Stimulated activated CD8-positive, alpha-beta memory T cell treated with anti-CD3 and anti-CD28 coated beads, Interleukin-7, amount 100 ng/mL, for 4 hours (primary cell): Measurements from ENCODE around the gene TXNRD2.

Source experiments
- DNase-seq, 2 donors: peaks; one replicate each; pipeline ENCODE4 v3.0.0-alpha.2; 2020; ENCODE audit warnings: low read depth in 2 of 2

Gene TXNRD2

DNA sequence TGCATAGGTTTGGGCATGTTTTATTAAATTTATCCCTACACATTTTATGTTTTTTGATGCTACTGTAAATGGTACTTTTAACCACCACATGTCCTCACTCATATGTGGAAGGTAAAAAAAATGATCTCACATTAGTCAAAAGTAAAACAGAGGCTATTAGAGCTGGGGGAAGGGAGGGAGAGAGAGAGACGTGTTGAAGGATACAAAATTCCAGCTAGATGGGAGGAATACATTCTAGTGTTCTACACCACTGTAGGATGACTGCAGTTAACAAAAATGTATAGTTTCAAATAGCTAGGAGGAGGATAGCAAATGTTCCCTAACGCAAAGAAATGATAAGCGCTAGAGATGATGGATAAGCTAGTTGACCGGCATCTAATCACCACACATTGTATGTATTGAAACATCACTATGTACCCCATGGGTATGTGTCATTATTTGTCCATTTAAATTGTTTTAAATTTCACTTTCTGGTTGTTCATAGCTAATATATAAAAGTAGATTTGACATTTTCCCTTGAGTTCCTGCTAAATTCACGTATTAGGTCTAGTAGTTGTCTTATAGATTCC is 77.0 kb downstream of the TXNRD2 start:
- no peak for DNase-seq

DNA sequence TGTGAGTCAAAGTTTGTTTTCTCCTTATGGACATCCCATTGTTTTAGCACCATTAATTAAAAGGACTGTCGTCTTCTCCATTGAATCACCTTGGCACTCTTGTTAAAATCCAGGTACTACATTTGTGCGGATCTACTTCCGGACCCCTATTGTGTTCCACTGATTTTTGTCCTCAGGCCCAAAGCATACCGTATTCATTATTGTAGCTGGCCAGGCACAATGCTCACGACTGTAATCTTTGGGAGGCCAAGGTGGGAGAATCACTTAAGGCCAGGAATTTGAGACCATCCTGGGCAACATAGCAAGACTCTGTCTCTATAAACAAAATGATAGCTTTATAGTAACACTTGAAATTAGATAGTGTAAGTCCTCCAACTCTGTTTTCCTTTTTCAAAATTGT is 78.0 kb downstream of the TXNRD2 start:
- DNase-seq: no peak

DNA sequence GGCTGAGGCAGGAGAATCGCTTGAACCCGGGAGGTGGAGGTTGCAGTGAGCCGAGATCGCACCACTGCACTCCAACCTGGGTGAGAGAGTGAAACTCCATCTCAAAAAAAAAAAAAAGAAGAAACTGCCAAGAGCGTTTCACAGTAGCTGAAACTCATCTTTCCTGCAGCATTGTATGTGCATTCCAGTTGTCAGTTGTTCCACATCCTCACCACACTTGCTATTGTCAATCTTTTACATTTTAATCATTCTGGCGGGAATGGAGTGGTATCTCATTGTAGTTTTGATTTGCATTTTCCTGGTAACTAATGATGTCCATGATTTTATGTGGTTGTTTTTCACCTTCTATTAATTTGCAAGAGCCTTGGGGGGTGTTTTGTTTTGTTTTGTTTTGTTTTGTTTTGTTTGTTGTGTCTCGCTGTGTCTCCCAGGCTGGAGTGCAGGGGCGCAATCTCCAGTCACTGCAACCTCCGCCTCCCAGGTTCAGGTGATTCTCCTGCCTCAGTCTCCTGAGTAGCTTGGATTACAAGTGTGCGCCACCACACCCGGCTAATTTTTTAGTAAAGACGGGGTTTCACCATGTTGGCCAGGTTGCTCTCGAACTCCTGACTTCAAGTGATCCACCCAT is 78.9 kb downstream of the TXNRD2 start:
- no peak for DNase-seq

DNA sequence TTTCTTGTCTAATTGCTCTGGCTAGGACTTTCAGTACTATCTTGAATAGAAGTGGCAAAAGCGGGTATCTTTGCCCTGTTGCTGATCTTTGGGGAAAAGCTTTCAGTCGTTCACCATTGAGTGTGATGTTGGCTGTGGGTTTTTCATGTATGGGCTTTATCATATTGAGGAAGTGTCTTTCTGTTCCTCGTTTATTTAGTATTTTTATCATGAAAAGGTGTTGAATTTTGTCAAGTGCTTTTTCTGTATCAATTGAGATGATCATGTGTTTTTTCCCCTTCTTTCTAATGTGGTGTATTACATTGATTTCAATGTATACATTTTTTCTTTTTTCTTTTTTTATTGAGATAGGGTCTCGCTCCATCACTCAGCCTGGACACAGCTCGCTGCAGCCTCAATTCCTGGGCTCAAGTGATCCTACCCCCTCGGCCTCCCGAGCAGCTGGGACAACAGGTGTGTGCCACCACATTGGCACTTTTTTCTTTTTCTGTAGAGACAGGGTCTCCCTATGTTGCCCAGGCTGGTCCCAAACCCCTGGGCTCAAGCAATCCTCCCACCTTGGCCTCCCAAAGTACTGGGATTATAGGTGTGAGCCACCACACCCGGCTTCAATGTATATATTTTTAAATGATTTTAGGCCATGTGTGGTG is 81.6 kb downstream of the TXNRD2 start:
- DNase-seq: no peak

DNA sequence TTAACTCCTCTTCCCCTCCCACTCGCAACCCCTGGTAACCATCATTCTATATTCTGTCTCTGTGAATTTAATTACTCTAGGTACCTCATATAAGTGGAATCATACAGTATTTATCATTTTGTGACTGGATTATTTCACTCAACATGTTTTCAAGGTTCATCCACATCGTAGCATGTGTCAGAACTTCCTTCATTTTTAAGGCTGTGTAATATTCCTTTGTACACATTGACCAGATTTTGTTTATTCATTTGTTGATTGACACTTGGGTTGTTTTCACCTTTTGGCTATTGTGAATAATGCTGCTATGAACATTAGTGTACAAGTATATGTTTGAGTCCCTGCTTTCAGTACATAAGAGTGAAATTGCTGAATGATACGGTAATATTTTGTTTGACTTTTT is 84.2 kb downstream of the TXNRD2 start:
- no peak for DNase-seq

DNA sequence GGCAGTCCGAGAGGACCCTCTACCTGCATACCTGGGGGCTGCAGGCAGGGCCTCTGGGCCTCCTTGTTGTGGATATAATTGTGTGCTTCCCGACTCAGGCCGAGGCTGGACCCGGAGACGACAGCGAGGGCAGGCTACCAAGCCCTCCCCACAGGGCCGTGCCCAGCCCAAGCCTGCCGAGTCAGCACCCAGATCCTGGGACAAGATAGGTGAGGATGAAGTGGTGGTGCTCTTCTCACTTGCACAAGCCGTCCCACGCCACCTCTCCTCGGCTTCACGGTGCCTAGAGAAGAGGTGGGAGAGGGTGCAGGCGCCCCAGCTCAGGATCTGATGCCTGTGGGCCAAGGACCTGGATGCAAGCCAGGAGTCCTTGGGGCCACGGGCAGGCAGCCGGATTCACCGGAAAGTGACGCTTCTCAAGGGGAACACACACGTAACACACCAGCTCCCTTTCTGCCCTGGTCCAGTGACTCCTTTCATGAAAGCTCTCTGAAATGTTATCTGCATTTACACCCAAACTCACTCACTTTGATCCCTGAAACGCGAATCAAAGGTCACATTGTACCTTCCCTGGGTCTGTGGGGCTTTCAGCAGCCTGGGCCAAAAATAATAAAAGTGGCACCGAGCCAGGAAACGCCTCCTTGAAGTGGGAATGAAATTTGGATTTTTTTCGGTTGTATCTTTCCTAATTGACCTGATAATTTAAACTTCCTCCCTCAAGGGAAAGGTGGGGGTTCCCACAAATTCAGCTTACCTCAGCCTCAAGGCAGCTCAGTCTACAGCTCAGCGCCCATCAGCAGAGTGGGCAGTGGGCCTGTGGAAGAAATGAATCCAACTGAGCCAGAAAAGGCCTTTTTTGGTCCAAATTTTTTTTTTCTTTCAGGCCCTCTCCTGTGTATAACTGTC is 85.9 kb downstream of the TXNRD2 start:
- peak; percentile 26 to 35 for DNase-seq

DNA sequence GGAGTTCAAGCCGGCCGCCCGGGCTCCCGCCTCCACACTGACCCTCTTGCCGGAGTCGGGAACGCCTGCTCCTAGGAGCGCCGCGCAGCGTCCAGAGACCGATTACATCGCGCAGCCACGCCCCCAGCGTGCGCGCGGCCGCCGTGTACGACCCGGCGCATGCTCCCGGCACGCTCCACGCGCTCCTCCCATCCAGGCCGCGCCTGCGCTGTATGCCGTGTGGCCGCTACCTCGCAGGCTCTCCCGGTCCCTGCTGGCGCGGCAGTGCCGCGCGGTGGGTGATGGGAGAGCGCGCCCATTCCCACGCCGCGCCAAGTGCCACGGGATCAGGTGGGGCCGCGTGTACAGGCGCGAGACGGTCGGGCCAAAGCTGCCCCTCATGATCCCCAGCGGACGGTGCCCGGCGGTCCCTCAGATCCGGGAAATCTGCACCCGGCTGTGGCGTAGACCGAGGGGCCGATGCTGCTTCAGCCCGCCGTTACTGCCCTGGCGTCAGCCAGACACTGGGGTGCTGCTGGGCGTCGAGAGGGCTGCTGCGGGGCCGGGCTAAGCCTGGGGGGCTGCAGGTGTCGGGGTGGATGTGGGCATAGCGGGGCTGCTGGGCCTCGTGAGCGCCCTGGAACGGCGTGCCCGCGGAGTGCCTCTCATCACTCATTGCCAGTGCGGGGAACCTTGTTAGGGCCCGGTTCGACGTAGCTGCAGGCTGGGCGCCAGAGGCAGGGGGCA is 86.7 kb downstream of the TXNRD2 start, which contains the start of the genes GNB1L and RTL10:
TSS of gene GNB1L (minus strand) at position 97 of the 726 bp plus-strand sequence. CDS start 33,519 bp downstream, outside the sequence.
TSS of gene RTL10 (minus strand) at position 97 of the 726 bp plus-strand sequence. CDS start 2,613 bp downstream, outside the sequence.
- DNase-seq: peak; percentile 86 to 96

DNA sequence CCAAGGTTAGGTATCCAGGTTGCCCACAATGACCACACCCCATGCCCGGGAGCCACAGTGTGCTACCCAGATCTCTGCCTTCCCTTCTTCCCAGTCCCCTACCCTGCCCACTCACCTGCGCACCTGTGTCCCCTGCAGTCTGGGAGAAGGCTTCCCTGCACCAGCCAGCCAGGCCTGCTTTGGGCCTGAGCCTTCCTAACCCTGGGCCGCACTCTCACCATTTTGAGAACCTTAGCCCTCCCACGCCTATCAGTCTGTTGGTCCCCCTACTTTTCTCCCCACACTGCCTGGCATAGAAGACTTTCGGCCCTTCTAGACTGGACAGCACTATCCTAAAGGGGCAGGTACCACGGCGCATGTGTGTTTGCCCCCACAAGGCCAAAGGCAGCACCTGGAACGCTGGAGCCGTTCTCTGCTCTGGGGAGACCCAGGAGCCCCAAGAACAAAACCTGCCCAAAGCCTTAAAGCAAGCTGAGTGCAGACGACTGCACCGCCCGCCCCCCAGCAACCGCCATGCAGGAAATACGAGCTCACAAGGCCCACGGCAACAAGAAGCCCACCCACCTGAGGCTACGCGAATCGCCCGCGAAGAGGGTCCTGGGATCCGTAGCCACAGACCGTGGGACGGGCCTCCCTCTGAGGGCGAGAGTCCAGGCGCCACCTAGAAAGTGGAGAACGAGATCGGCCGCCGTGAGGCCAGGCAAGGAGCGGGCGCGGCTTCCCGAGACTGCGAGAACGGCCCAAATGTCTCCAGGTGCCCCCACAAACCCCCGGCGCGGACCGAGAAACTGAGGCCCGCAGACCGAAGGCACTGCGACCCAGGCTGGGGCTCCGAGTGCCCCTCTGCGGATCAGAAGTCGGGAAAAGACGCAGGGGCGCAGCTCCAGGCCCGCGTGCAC is 87.5 kb downstream of the TXNRD2 start:
- DNase-seq: peak in 1 of 2 donors; percentile 15

DNA sequence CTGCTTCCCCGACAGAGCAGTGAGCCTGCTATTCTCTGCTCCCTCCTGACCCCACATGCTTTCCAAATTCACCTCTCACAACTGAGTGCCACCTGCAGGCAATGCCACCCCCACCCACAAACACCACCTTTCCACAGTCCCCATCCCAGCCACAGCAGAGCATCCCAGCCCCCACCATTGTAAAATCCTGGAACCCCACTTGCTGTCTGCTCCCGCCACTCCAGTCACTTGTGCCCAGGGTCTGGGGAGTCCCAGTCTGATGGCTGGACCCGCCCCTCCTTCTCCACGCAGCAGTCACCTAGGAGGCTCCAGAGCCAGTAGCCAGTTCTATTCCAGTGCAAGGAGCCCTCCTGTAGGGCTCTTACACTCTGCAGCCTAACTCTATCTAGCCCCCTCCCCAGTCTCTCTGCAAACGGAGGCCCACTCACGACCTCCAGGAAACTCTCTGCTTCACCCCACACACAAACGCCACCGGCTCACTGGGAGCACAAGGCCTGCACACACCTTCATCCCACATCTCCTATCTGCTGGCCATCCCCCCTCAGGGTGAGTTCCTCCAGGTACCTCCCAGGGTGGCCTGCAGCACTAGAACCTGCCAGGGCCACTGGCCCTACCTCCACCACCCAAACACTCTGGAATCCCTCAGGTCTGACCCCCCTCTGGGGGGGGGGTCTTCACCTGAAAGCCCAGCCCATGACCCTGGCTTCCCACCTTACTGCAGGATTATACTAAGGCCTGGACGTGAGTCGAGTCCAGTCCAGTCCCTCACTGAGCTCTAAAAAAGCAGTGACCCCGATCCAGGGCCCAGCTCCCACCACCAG is 88.3 kb downstream of the TXNRD2 start:
- DNase-seq: no peak

DNA sequence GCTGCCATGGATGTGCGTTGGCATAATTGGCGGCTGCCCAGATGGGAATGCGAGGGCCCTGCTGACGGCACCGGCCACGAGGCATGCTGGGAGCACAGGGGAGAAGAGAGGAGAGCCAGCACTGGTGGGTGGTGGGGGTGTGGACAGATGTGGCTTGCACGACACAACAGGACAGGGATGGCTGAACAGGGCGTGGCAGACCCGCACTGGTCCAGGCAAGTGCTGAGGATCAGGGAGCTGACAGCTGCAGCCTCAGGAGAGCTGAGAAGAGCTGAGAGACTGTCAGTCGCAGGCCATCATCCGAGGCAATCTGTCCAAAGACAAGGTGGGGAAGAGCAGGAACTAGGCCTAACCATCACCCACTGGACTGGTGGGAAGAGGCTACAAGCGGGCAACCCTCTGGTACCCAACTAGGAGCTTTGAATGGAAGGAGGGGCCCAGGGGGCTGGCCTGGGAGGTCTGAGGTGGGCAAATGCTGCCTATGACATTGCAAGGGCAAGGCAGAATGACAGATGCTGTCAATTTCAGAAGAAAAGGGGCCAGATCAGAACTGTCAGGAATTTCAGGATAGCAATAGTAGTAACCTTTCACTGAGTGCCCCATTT is 89.3 kb downstream of the TXNRD2 start:
- no peak for DNase-seq

DNA sequence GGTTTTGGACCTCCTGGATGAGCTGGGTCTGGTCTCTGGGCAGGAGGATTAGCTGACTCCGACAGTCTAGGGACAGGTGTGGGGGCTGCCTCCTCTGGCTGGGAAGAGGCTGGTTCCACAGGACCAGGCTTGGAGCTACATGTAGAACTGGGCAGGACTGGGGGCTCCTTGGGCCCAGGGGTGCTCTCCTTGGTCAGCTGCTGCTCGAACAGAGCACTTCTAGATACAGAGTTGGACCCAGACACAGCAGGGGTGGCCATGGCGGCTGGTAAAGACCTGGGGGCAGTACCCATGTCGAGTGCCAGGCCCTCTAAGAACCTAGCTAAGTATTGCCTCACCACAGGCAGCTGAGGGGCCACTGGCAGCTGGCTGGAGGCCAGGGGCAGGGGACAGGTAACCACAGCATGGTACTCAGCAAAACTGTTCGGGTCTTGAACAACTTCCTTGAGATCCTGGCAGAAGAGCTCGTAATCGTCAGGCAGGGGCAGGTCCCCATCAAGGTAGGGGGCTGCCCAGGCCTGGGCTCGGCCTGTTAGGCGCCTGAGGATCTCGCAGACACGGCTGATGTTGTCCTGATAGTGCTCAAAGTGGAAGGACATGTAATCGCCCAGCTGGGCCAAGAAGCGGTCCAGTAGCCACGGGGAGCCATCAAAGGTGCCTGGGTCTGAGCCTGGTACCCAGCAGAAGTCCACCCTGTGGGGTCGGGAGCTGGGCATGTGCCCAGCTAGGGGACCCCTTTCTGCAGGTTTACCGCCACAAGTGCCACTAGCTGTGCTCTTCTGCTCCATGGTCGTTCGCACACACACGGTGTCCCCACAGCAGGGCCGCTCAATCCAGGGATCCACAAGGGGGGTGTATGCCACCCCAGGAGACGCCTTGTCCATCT is 90.1 kb downstream of the TXNRD2 start:
- DNase-seq: no peak

DNA sequence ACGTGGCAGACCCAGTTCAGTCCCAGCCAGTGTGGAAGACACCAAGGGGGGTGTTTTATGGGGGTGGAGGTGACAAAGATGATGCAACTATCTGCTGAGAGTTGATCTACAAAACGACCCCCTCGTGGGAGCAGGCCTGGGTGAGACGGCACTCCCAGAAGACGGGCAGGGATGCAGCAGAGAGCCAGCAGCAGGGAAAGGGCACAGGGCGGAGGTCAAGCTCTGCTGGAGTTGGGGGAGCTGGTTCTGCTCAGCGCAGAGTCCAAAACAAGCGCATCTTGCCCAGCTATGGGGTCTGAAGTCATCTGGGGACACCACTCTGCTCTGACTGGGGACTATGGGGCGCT is 90.9 kb downstream of the TXNRD2 start:
- no peak for DNase-seq

DNA sequence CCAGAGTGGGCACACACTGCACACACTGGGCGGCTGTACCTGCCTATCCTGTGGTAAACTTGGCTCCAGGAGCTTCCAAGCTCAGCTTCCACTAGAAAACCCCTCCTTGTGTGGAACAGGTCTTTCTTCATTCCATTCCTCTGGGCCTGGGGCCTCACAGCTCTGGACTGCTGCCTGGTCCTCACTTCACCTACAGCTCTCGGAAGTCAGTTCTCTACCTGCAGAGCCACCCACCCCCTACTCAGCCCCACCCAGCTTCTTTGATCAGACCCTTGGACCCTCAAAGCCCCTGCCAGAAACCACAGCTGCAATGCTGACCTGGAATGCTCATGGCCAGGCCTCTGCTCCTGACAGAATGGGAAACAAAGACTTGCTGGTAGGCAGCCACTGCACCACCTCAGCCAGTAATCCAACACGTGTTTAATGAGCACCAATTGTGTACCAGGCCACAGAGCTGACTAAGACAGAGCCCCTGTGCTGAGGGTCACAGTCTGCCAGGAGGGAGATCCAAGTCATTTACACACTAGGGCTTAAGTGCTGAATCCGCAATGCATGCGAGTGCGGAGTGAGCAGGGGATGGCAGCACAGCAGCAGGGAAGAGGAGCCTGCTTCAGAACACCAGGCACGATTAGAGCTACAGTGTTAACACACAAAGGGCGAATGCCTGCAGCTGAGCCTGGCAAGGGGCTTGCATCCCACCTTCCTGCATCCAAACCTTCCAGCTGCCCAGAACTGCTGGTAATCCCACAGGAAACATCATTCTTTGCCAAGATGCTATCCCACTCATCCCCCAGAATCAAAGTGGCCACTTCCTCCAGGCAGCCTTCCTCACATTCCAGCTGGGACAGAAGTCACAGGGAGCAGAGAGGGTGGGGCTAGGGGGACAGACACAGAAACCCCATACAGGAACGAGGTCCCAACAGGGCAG is 91.5 kb downstream of the TXNRD2 start:
- DNase-seq: no peak

DNA sequence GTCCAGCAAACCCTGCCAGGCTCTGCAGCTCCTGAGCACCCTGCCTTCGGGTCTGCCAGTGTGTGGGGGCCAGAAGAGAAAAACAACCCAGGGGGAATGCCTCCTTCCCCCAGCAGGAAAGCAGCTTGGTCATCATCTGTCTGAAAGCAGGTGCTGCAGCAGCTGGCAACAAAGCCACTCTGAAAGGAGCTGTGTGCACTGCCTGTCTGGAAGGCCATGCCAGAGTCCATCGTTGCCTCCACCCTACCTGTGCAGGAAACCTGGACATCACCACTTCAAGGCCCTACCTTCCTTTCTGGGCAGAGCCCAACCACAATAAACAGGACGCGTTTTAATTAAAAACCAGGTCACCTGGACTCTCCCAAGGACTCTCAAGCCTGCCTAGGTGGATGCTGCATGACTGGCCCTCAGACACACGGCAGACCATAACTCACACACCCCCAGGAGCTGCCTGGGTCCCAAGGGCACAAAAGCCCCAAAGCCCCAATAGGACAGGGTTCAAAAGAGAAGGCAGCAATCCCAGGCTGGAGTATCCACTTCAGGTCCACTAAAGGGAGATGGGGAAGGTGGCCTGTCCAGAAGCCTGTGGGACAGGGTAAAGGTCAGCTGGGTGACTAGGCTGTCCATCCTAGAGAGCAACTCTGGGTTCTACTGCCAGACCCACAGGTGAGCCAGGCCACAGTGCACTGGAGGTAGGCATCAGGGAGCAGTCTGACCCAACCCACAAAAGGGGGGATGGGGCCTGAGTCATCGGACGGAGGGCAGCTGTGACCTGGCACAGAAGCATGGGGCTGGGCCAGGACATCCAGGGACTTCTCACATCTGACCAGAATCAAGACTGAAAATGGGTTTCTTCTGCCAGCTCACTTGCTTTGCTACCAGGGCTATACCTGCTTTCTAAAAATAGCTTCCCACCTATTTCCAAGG is 93.1 kb downstream of the TXNRD2 start:
- DNase-seq: no peak

DNA sequence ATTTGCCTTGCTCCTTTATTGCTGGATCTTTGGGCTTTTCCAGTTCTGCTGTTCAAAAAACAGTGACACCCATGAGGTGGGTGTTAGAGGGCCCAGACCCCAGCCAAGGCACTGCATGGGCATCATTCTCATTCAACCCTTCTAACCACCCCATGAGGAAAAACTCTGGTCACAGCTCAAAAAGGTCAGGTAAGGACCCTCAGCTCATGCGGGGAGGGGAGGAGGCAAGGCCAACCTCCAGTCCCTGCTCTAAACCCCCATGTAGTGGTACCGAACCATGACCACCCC is 94.3 kb downstream of the TXNRD2 start:
- DNase-seq: no peak
